AG04450 (cell line): ENCODE data around the gene ZC3H6. TPM values are rescaled to one million over a fixed set of nuclear protein-coding genes. Genes with fewer than 3 reads are reported as not detected.
A peak's percentile ranks its signal among the peaks of the same experiment; 100 is the strongest.

ENCODE experiments used
- CTCF ChIA-PET: fragments of 300-600, 350-600 bp; formaldehyde crosslinking; extraction: SDS; loops from one replicate; lab custom pipeline; 2022; ENCODE audit warnings: antibody characterized with exemption, inconsistent platforms; lab: Charles Lee
- POLR2A ChIA-PET: fragments of 350-600 bp; formaldehyde crosslinking; extraction: SDS; loops from one replicate; lab custom pipeline; 2021; ENCODE audit warnings: antibody characterized with exemption, inconsistent platforms; lab: Yijun Ruan, JAX
- DNase-seq: peaks from one replicate; pipeline ENCODE4 v3.0.0-alpha.2; 2011; ENCODE audit warnings: low read depth, low spot score
- H3K27ac ChIP-seq: one replicate; pipeline ENCODE4 v1.5.1; 2012; ENCODE audit warnings: low read depth, low read length, control low read depth
- H3K27me3 ChIP-seq: one replicate; pipeline ENCODE4 v1.6.0; 2012; ENCODE audit warnings: low read length; ENCODE audit not compliant: control insufficient read depth, insufficient read depth
- H3K4me3 ChIP-seq: 2 replicates; pipeline ENCODE4 v1.5.1; 2011; ENCODE audit warnings: mild to moderate bottlenecking, low read depth, low read length, control low read depth
- H3K9me3 ChIP-seq: 2 replicates; pipeline ENCODE4 v1.5.1; 2012; ENCODE audit warnings: low read length; ENCODE audit not compliant: control insufficient read depth, insufficient read depth
- CTCF ChIP-seq: IDR thresholded peaks from 2 replicates; pipeline ENCODE4 v1.5.1; 2011; ENCODE audit warnings: low read depth, low read length, control low read depth, inconsistent platforms
- polyA plus RNA-seq: library from polyadenylated mRNA; depleted of rRNA; stranded (reverse); fragments of >200 nt; gene quantifications from 2 replicates; pipeline ENCODE4 v1.2.3, GENCODE V29; 2011

The ZC3H6 gene
- polyA plus RNA-seq, 1 experiment, result 1.5 TPM

- Histone ChIP-seq H3K4me3 (peak within 1 kb of the TSS; percentile 74), H3K27ac (no peak within 1 kb of the TSS), H3K9me3 (no peaks in the 10 kb centered on the region), H3K27me3 (no peaks in the 10 kb centered on the region)
- CTCF ChIA-PET, result interaction anchor here (1.0 kb wide), 1 partner anchor 127 kb away, joined by 3 read pairs; no protein-coding TSS in a partner anchor
- POLR2A ChIA-PET, result interaction anchor here (0.5 to 0.6 kb wide), 2 partner anchors 179 kb away, joined by 4 to 10 read pairs; partner anchors contain the start of gene RGPD8
- TF ChIP-seq CTCF, result no peak
- peak; percentile 47 for DNase-seq
Measured at GRCh38 chr2:112254466-112255240, 20.7 kb upstream of the ZC3H6 start, which contains the start of gene ZC3H8. ZC3H8 (minus strand) TSS chr2:112255042; CDS start chr2:112254981, 61 bp downstream.

- Histone ChIP-seq H3K27ac (no peak overlapping the region), H3K4me3 (no peak overlapping the region), H3K27me3 (no peaks in the 10 kb centered on the region), H3K9me3 (no peaks in the 10 kb centered on the region)
- no peak for TF ChIP-seq CTCF
- POLR2A ChIA-PET, result no interaction called here
- no peak for DNase-seq
- CTCF ChIA-PET, result interaction anchor here (1.0 kb wide), 1 partner anchor 129 kb away, joined by 3 read pairs; no protein-coding TSS in a partner anchor
Measured at GRCh38 chr2:112255875-112256274, 19.5 kb upstream of the ZC3H6 start.

GRCh38 chr2:112256654-112257053 is 18.7 kb upstream of the ZC3H6 start:
- POLR2A ChIA-PET, result no interaction called here
- Histone ChIP-seq H3K4me3 (no peak overlapping the region), H3K27me3 (no peaks in the 10 kb centered on the region), H3K9me3 (no peaks in the 10 kb centered on the region), H3K27ac (no peak overlapping the region)
- no peak for DNase-seq
- CTCF ChIA-PET, result interaction anchor here (0.8 kb wide), 1 partner anchor 135 kb away, joined by 4 read pairs; no protein-coding TSS in a partner anchor
- TF ChIP-seq CTCF, result no peak

- POLR2A ChIA-PET, result no interaction called here
Measured at GRCh38 chr2:112257575-112257974, 17.8 kb upstream of the ZC3H6 start.

More at GRCh38 chr2:112257575-112257974, 17.8 kb upstream of the ZC3H6 start:
- no peak for DNase-seq
- Histone ChIP-seq H3K9me3 (no peaks in the 10 kb centered on the region; the same call in 1 of the 2 replicates), H3K27ac (no peak overlapping the region), H3K4me3 (no peak overlapping the region), H3K27me3 (no peaks in the 10 kb centered on the region)
- CTCF ChIA-PET, result interaction anchor here (0.8 kb wide), 1 partner anchor 136 kb away, joined by 4 read pairs; no protein-coding TSS in a partner anchor
- TF ChIP-seq CTCF, result no peak
